Testis (tissue), 3 donors: ENCODE data around the gene SDK2. TPM values are rescaled to one million over a fixed set of nuclear protein-coding genes. Genes with fewer than 3 reads are reported as not detected.

Experiments
- DNase-seq: peaks from one replicate; pipeline ENCODE4 v3.0.0-alpha.2; 2019
- H3K27ac ChIP-seq, 2 donors: fragments of 200-600 bp; sonication (generic); one replicate each; pipeline ENCODE4 v1.5.1; 2019
- H3K27me3 ChIP-seq: fragments of 200-600 bp; sonication (generic); one replicate; pipeline ENCODE4 v1.5.1; 2019
- H3K36me3 ChIP-seq: fragments of 200-600 bp; sonication (generic); one replicate; pipeline ENCODE4 v1.5.1; 2017; ENCODE audit warnings: low read depth; ENCODE audit errors: missing control alignments
- H3K4me1 ChIP-seq: fragments of 200-600 bp; sonication (generic); one replicate; pipeline ENCODE4 v1.5.1; 2019
- H3K4me3 ChIP-seq, 2 donors: fragments of 200-600 bp; sonication (generic); one replicate each; pipeline ENCODE4 v1.5.1; 2017 to 2019
- H3K9me3 ChIP-seq: fragments of 200-600 bp; sonication (generic); one replicate; pipeline ENCODE4 v1.5.1; 2017
- POLR2A ChIP-seq: fragments of 450-650 bp; IDR thresholded peaks from one replicate; pipeline ENCODE4 v1.6.1; 2017; ENCODE audit warnings: antibody characterized with exemption, mild to moderate bottlenecking, moderate library complexity
- WGBS, 2 donors: methylation state at CpG; one replicate each; pipeline ENCODE4 v1.1.5; 2018; 5-methylcytosine and 5-hydroxymethylcytosine counted together
- intact Hi-C: fragments of 100-400 bp; cut with DNase I; formaldehyde crosslinking; loops from one replicate; pipeline ENCODE4 v1.15.1; 2023; ENCODE audit warnings: low total_unique reads
- polyA plus RNA-seq: library from polyadenylated mRNA; stranded (reverse); fragments of 350-450 nt; fragmentation: Illumina TruSeq; extraction: RNeasy Lipid Tissue Mini Kit (QIAGEN cat#74804); gene quantifications from one replicate; pipeline ENCODE4 v1.2.3, GENCODE V29; 2014; ENCODE audit warnings: low read depth, low replicate concordance; ENCODE audit not compliant: insufficient read depth
- total RNA-seq, 2 donors: library from RNA; depleted of rRNA; stranded (reverse); fragments of >200 nt; gene quantifications; one replicate each; pipeline ENCODE4 v1.2.3, GENCODE V29; 2016
- TF ChIP-seq, protein P1 (sequence below), 3 experiments: fragments of 450-650 bp in 2 of 3; fragments of 200-600 bp in 1 of 3; sonication (generic) in 1 of 3; IDR thresholded peaks; one replicate each; pipeline ENCODE4 v1.5.1; 2016 to 2019; ENCODE audit warnings: antibody characterized with exemption in 3 of 3, mild to moderate bottlenecking in 2 of 3, moderate library complexity in 1 of 3

The SDK2 gene
- total and polyA plus RNA-seq, 3 donors from 2014 or later = 36.9 to 63.4 (median 55.4) TPM

GRCh38 chr17:73422121-73422520 lies 222.1 kb downstream of the SDK2 start:
- 97 to 98% methylated on average over 11 to 12 of the region's 12 CpGs for WGBS, 2 donors
- Histone ChIP-seq H3K27me3 (no peaks in the 10 kb centered on the region), H3K36me3 (no peaks in the 10 kb centered on the region), H3K4me1 (peaks cover 4% of the 10 kb centered on the region), H3K27ac (no peak overlapping the region), H3K9me3 (no peaks in the 10 kb centered on the region), H3K4me3 (no peak overlapping the region)
- intact Hi-C loops = no loop called here
- TF ChIP-seq, protein P1, sequence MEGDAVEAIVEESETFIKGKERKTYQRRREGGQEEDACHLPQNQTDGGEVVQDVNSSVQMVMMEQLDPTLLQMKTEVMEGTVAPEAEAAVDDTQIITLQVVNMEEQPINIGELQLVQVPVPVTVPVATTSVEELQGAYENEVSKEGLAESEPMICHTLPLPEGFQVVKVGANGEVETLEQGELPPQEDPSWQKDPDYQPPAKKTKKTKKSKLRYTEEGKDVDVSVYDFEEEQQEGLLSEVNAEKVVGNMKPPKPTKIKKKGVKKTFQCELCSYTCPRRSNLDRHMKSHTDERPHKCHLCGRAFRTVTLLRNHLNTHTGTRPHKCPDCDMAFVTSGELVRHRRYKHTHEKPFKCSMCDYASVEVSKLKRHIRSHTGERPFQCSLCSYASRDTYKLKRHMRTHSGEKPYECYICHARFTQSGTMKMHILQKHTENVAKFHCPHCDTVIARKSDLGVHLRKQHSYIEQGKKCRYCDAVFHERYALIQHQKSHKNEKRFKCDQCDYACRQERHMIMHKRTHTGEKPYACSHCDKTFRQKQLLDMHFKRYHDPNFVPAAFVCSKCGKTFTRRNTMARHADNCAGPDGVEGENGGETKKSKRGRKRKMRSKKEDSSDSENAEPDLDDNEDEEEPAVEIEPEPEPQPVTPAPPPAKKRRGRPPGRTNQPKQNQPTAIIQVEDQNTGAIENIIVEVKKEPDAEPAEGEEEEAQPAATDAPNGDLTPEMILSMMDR (IDR thresholded peaks at IDR 0.05) = no peak
- no peak for TF ChIP-seq POLR2A
- no peak for DNase-seq

DNA sequence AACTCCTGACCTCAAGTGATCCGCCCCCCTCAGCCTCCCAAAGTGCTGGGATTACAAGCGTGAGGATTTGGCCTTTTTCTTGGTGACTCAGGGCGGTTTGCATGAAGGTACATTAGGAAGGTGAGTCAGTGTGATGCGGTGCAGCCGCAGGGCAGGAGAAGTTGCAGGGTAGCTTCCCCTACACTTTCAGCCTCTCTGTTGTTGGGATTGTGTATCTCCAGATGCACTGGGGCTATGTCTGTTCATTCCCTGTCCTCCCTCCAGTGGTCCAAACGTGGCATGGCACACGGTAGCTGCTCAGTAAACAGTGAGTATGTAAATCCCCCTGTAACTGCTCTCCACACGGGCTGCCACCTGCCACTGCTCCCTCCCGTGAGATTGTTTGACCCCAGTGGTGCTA lies 223.3 kb downstream of the SDK2 start:
- WGBS, 2 donors = 84 to 88% methylated on average over 9 of the region's 9 CpGs
- Histone ChIP-seq H3K4me1 (peaks cover 4% of the 10 kb centered on the region), H3K27ac (no peak overlapping the region), H3K9me3 (no peaks in the 10 kb centered on the region), H3K36me3 (no peaks in the 10 kb centered on the region), H3K4me3 (no peak overlapping the region), H3K27me3 (no peaks in the 10 kb centered on the region)
- no peak for TF ChIP-seq POLR2A
- TF ChIP-seq, protein P1 (IDR thresholded peaks at IDR 0.05) = peak in 1 of 3 experiments; percentile 26
- no peak for DNase-seq
- intact Hi-C loops = no loop called here

GRCh38 chr17:73419881-73420280 lies 224.4 kb downstream of the SDK2 start:
- TF ChIP-seq POLR2A = no peak
- TF ChIP-seq, protein P1 (IDR thresholded peaks at IDR 0.05) = no peak
- Histone ChIP-seq H3K4me3 (no peak overlapping the region), H3K36me3 (no peaks in the 10 kb centered on the region), H3K9me3 (no peaks in the 10 kb centered on the region), H3K4me1 (peaks cover 4% of the 10 kb centered on the region), H3K27ac (no peak overlapping the region), H3K27me3 (no peaks in the 10 kb centered on the region)
- intact Hi-C loops = no loop called here
- 35 to 47% methylated on average over 9 of the region's 9 CpGs for WGBS, 2 donors
- DNase-seq = no peak

DNA sequence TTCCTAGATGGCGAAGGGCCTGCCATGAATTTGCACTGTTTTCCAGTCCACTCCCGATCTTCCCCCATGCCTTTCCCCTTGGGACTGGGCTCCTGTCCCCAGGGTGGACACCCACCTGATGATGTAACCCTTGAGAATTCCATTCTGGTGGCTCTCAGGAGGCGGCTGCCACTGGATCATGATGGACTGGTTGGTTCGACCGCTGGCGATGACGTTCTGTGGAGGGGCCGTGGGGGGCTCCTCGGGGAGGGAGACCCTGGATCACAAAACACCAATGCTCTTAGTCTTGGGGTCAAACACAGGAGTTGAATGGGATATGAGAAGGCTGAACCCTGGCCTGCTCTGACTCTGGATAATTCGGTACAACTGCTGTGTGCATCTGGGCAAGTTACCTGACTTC lies 225.2 kb downstream of the SDK2 start:
- intact Hi-C loops = no loop called here
- DNase-seq = no peak
- H3K27me3 ChIP-seq = no peaks in the 10 kb centered on the region
- H3K4me3 ChIP-seq = no peak overlapping the region
- WGBS, 2 donors = 87 to 96% methylated on average over 9 to 10 of the region's 10 CpGs
- no peaks in the 10 kb centered on the region for H3K9me3 ChIP-seq
- H3K36me3 ChIP-seq = no peaks in the 10 kb centered on the region
- no peak for TF ChIP-seq POLR2A
- TF ChIP-seq, protein P1 (IDR thresholded peaks at IDR 0.05) = no peak
- no peak overlapping the region for H3K27ac ChIP-seq
- peaks cover 4% of the 10 kb centered on the region for H3K4me1 ChIP-seq

GRCh38 chr17:73415782-73416181 lies 228.5 kb downstream of the SDK2 start:
- no peak for DNase-seq
- intact Hi-C loops = no loop called here
- peaks cover 13% of the 10 kb centered on the region for H3K4me1 ChIP-seq
- TF ChIP-seq, protein P1 (IDR thresholded peaks at IDR 0.05) = no peak
- TF ChIP-seq POLR2A = no peak
- WGBS, 2 donors = 72 to 93% methylated on average over 15 of the region's 15 CpGs
- no peak overlapping the region for H3K4me3 ChIP-seq
- H3K9me3 ChIP-seq = no peaks in the 10 kb centered on the region
- H3K27ac ChIP-seq = no peak overlapping the region
- H3K36me3 ChIP-seq = no peaks in the 10 kb centered on the region
- H3K27me3 ChIP-seq = no peaks in the 10 kb centered on the region
